Endothelial cell of umbilical vein (primary cell): Measurements from ENCODE around the gene EXOC6. TPM values are rescaled to one million over a fixed set of nuclear protein-coding genes. Genes with fewer than 3 reads are reported as not detected.

Experiments used
- BruUV-seq: library from RNA; stranded (reverse); fragments of 400-500 nt; replicated peaks from 2 replicates; lab custom pipeline; 2021; lab: Mats Ljungman, UMichigan
- CTCF ChIA-PET: fragments of 300-600, 350-600 bp; sonication (Branson Sonifier 250); formaldehyde crosslinking; loops from one replicate; lab custom pipeline; 2021; ENCODE audit warnings: antibody characterized with exemption, inconsistent platforms; lab: Charles Lee
- POLR2A ChIA-PET: fragments of 300-600, 350-600 bp; sonication (Branson Sonifier 250); formaldehyde crosslinking; loops from one replicate; lab custom pipeline; 2021; ENCODE audit warnings: antibody characterized with exemption, inconsistent platforms; lab: Charles Lee
- DNase-seq: peaks from one replicate; pipeline ENCODE4 v3.0.0-alpha.2; 2011; ENCODE audit warnings: low read depth, low spot score
- FAIRE-seq: peaks from 2 replicates; lab custom pipeline; 2011; peaks lifted over from hg19 to GRCh38; lab: Jason Lieb, UNC
- H2AFZ ChIP-seq: 2 replicates; pipeline ENCODE4 v1.6.0; 2012; ENCODE audit warnings: low read depth, low read length, control low read depth, inconsistent platforms
- H3K27ac ChIP-seq: 2 replicates; pipeline ENCODE4 v1.5.1; 2011; ENCODE audit warnings: low read depth, mild to moderate bottlenecking, control low read depth, low read length, moderate library complexity; ENCODE audit not compliant: insufficient read depth
- H3K27me3 ChIP-seq, 2 experiments: 2 replicates each; pipeline versions ENCODE4 v1.6.0 to v1.6.1; 2011; ENCODE audit warnings: low read length in 2 of 2, mixed read lengths in 1 of 2; ENCODE audit not compliant: control insufficient read depth in 2 of 2, insufficient read depth in 2 of 2
- H3K36me3 ChIP-seq, 2 experiments: 2 replicates in 1 of 2; 3 replicates in 1 of 2; pipeline ENCODE4 v1.5.1; 2011; ENCODE audit warnings: low read length in 2 of 2, mild to moderate bottlenecking in 1 of 2, moderate library complexity in 1 of 2; ENCODE audit not compliant: control insufficient read depth in 2 of 2, insufficient read depth in 2 of 2; ENCODE audit errors: extremely low read depth in 1 of 2
- H3K4me1 ChIP-seq: 3 replicates; pipeline ENCODE4 v1.5.1; 2011; ENCODE audit warnings: mild to moderate bottlenecking, low read length; ENCODE audit not compliant: control insufficient read depth, insufficient read depth; ENCODE audit errors: extremely low read depth
- H3K4me2 ChIP-seq: 2 replicates; pipeline ENCODE4 v1.6.1; 2011; ENCODE audit warnings: low read length, control low read depth, mixed read lengths; ENCODE audit not compliant: insufficient read depth
- H3K4me3 ChIP-seq, 3 experiments: fragments of 200-600 bp in 1 of 3; sonication (generic), shearing (Covaris generic) in 1 of 3; replicated peaks in 1 of 3; 2 replicates each; pipeline ENCODE4 v1.5.1; 2011 to 2016; ENCODE audit warnings: control low read depth in 3 of 3, low read length in 3 of 3, mild to moderate bottlenecking in 2 of 3, inconsistent platforms in 1 of 3, low read depth in 1 of 3, moderate library complexity in 1 of 3; ENCODE audit not compliant: insufficient read depth in 1 of 3
- H3K79me2 ChIP-seq: 2 replicates; pipeline ENCODE4 v1.6.0; 2012; ENCODE audit warnings: low read length, inconsistent platforms; ENCODE audit not compliant: control insufficient read depth, insufficient read depth
- H3K9ac ChIP-seq: replicated peaks from 2 replicates; pipeline ENCODE3; 2011; ENCODE audit warnings: low read length, control low read depth; ENCODE audit not compliant: insufficient read depth; ENCODE audit errors: extremely low read depth
- H3K9me1 ChIP-seq: replicated peaks from 3 replicates; pipeline ENCODE4 v1.6.0; 2011; ENCODE audit warnings: mild to moderate bottlenecking, low read length; ENCODE audit not compliant: control insufficient read depth, insufficient read depth; ENCODE audit errors: extremely low read depth
- H3K9me3 ChIP-seq: replicated peaks from 2 replicates; pipeline ENCODE4 v1.5.1; 2012; ENCODE audit warnings: low read length, inconsistent platforms; ENCODE audit not compliant: control insufficient read depth, insufficient read depth
- H4K20me1 ChIP-seq: replicated peaks from 2 replicates; pipeline ENCODE3; 2011; ENCODE audit warnings: mild to moderate bottlenecking, low read length; ENCODE audit not compliant: control insufficient read depth, insufficient read depth; ENCODE audit errors: extremely low read depth
- EZH2 ChIP-seq: IDR thresholded peaks from 2 replicates; pipeline ENCODE4 v1.6.1; 2012; ENCODE audit warnings: borderline replicate concordance, low read depth, mild to moderate bottlenecking, moderate library complexity, low read length, inconsistent platforms; ENCODE audit not compliant: severe bottlenecking
- FOS ChIP-seq: IDR thresholded peaks from 2 replicates; pipeline ENCODE4 v1.6.1; 2011; ENCODE audit warnings: mild to moderate bottlenecking, low read length, moderate library complexity, borderline replicate concordance; ENCODE audit not compliant: insufficient read depth
- GATA2 ChIP-seq: IDR thresholded peaks from 2 replicates; pipeline ENCODE4 v1.7.0; 2011; ENCODE audit warnings: low read depth, mild to moderate bottlenecking, moderate library complexity, mixed read lengths, low read length; ENCODE audit not compliant: insufficient read length, insufficient read depth
- JUN ChIP-seq: IDR thresholded peaks from 2 replicates; pipeline ENCODE4 v1.6.1; 2011; ENCODE audit warnings: borderline replicate concordance, low read depth; ENCODE audit not compliant: insufficient read length, insufficient read depth
- MYC ChIP-seq: IDR thresholded peaks from one replicate; pipeline ENCODE4 v1.6.1; 2011; ENCODE audit warnings: mild to moderate bottlenecking, low read depth, low read length
- POLR2A ChIP-seq: IDR thresholded peaks from 2 replicates; pipeline ENCODE4 v1.6.1; 2012; ENCODE audit warnings: low read depth, mild to moderate bottlenecking, control low read depth, low read length
- POLR2AphosphoS5 ChIP-seq: IDR thresholded peaks from 2 replicates; pipeline ENCODE4 v1.6.1; 2012; ENCODE audit warnings: low read depth, mild to moderate bottlenecking, control low read depth, low read length, moderate library complexity; ENCODE audit not compliant: insufficient read depth
- dilution Hi-C: fragments of 300-500 bp; cut with MboI; formaldehyde crosslinking; loops from one replicate; pipeline ENCODE4 v1.15.0; 2019; ENCODE audit warnings: low sequenced_read_pairs; ENCODE audit not compliant: extremely low pct_ligation_motif_present
- intact Hi-C: fragments of 100-400 bp; cut with micrococcal nuclease; formaldehyde crosslinking; loops from one replicate; pipeline ENCODE4 v1.10.0; 2022
- polyA plus RNA-seq, 4 experiments: library from polyadenylated mRNA; depleted of rRNA in 3 of 4; stranded (reverse) in 3 of 4; unstranded in 1 of 4; fragments of >200 nt; gene quantifications; 2 replicates each; pipeline versions ENCODE4 v1.2.1 to v1.2.3, GENCODE V29; 2011 to 2012; ENCODE audit warnings: missing spikeins in 1 of 4
- total RNA-seq: library from RNA; stranded (reverse); gene quantifications from 2 replicates; pipeline ENCODE4 v1.2.3, GENCODE V29; 2021
- TF ChIP-seq, protein P1 (sequence below): IDR thresholded peaks from 2 replicates; pipeline ENCODE4 v1.6.1; 2011; ENCODE audit not compliant: insufficient read depth, insufficient read length
- TF ChIP-seq, protein P2 (sequence below), 2 donors: IDR thresholded peaks; 1 replicate in 1 of 2; 2 replicates in 1 of 2; pipeline ENCODE4 v1.5.1; 2011; ENCODE audit warnings: low read length in 2 of 2, mild to moderate bottlenecking in 2 of 2, moderate library complexity in 2 of 2, control low read depth in 1 of 2, inconsistent platforms in 1 of 2, low read depth in 1 of 2; ENCODE audit not compliant: insufficient read depth in 1 of 2; ENCODE audit errors: extremely low read depth in 1 of 2

EXOC6 gene
- total and polyA plus RNA-seq, 2 donors (not counting 3 experiments of a cell fraction or from before 2014, with no cell fraction given): 72.6 to 108 TPM

DNA sequence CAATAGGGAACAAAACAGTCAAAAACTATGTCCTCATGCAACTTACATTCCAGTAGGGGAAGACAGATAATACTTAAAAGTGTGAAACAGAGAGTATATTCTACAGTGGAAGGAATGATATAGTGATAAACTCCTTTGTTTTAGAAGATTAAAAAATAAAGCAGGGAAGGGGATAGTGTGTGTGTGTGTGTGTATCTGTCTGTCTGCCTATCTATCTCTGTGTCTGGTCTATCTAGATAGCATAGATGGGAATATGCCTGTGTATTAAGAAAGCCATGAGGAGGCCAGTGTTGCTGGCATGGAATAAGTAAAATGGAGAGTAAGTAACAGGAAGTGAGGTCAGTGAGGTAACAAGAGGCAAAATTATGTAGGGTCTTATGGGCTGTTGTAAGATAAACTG, 42.2 kb downstream of the EXOC6 start:
- H2AFZ ChIP-seq: no peak overlapping the region
- no peak overlapping the region for H3K27ac ChIP-seq
- intact Hi-C loops: no loop called here
- H3K9me1 ChIP-seq: no peaks in the 10 kb centered on the region
- H4K20me1 ChIP-seq: peaks cover 27% of the 10 kb centered on the region
- H3K79me2 ChIP-seq: peaks cover 78% of the 10 kb centered on the region
- DNase-seq (no peak), FAIRE-seq (no peak)
- no peak overlapping the region for H3K9ac ChIP-seq
- dilution Hi-C loops: no loop called here
- H3K4me2 ChIP-seq: no peak overlapping the region
- no peaks in the 10 kb centered on the region for H3K27me3 ChIP-seq
- H3K36me3 ChIP-seq: peaks cover 6 to 7% of the 10 kb centered on the region in 2 experiments
- no peak for TF ChIP-seq POLR2AphosphoS5
- no peak for TF ChIP-seq MYC
- TF ChIP-seq EZH2: no peak
- no peak for TF ChIP-seq POLR2A
- no peak for TF ChIP-seq GATA2
- no peak for TF ChIP-seq FOS
- TF ChIP-seq, protein P1, sequence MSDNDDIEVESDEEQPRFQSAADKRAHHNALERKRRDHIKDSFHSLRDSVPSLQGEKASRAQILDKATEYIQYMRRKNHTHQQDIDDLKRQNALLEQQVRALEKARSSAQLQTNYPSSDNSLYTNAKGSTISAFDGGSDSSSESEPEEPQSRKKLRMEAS: no peak
- no peak for TF ChIP-seq JUN
- TF ChIP-seq, protein P2, sequence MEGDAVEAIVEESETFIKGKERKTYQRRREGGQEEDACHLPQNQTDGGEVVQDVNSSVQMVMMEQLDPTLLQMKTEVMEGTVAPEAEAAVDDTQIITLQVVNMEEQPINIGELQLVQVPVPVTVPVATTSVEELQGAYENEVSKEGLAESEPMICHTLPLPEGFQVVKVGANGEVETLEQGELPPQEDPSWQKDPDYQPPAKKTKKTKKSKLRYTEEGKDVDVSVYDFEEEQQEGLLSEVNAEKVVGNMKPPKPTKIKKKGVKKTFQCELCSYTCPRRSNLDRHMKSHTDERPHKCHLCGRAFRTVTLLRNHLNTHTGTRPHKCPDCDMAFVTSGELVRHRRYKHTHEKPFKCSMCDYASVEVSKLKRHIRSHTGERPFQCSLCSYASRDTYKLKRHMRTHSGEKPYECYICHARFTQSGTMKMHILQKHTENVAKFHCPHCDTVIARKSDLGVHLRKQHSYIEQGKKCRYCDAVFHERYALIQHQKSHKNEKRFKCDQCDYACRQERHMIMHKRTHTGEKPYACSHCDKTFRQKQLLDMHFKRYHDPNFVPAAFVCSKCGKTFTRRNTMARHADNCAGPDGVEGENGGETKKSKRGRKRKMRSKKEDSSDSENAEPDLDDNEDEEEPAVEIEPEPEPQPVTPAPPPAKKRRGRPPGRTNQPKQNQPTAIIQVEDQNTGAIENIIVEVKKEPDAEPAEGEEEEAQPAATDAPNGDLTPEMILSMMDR (IDR thresholded peaks at IDR 0.05; ENCODE audit: extremely low read depth in 1 of 2, insufficient read depth in 1 of 2, low read depth in 1 of 2, low read length in 2 of 2): no peak
- peaks cover 33% of the 10 kb centered on the region for H3K4me1 ChIP-seq
- no peak overlapping the region for H3K4me3 ChIP-seq
- no TSS peak for BruUV-seq
- ChIA-PET CTCF (interaction anchor here (0.5 kb wide), 1 partner anchor 42 kb away, joined by 3 read pairs; the partner anchor contains the start of gene EXOC6), POLR2A (no interaction called here)
- no peaks in the 10 kb centered on the region for H3K9me3 ChIP-seq
